Measurements from ENCODE around the gene TPX2. TPM values are rescaled to one million over a fixed set of nuclear protein-coding genes. Genes with fewer than 3 reads are reported as not detected.

TPX2 gene
- total and polyA plus RNA-seq, 2 of the 8 experiments (the other 6 are each of a cell fraction or from before 2014, with no cell fraction given): 43.6 to 125 TPM

GRCh38 chr20:31833931-31834521 lies 94.9 kb downstream of the TPX2 start (continued):
- TF ChIP-seq, protein P1, sequence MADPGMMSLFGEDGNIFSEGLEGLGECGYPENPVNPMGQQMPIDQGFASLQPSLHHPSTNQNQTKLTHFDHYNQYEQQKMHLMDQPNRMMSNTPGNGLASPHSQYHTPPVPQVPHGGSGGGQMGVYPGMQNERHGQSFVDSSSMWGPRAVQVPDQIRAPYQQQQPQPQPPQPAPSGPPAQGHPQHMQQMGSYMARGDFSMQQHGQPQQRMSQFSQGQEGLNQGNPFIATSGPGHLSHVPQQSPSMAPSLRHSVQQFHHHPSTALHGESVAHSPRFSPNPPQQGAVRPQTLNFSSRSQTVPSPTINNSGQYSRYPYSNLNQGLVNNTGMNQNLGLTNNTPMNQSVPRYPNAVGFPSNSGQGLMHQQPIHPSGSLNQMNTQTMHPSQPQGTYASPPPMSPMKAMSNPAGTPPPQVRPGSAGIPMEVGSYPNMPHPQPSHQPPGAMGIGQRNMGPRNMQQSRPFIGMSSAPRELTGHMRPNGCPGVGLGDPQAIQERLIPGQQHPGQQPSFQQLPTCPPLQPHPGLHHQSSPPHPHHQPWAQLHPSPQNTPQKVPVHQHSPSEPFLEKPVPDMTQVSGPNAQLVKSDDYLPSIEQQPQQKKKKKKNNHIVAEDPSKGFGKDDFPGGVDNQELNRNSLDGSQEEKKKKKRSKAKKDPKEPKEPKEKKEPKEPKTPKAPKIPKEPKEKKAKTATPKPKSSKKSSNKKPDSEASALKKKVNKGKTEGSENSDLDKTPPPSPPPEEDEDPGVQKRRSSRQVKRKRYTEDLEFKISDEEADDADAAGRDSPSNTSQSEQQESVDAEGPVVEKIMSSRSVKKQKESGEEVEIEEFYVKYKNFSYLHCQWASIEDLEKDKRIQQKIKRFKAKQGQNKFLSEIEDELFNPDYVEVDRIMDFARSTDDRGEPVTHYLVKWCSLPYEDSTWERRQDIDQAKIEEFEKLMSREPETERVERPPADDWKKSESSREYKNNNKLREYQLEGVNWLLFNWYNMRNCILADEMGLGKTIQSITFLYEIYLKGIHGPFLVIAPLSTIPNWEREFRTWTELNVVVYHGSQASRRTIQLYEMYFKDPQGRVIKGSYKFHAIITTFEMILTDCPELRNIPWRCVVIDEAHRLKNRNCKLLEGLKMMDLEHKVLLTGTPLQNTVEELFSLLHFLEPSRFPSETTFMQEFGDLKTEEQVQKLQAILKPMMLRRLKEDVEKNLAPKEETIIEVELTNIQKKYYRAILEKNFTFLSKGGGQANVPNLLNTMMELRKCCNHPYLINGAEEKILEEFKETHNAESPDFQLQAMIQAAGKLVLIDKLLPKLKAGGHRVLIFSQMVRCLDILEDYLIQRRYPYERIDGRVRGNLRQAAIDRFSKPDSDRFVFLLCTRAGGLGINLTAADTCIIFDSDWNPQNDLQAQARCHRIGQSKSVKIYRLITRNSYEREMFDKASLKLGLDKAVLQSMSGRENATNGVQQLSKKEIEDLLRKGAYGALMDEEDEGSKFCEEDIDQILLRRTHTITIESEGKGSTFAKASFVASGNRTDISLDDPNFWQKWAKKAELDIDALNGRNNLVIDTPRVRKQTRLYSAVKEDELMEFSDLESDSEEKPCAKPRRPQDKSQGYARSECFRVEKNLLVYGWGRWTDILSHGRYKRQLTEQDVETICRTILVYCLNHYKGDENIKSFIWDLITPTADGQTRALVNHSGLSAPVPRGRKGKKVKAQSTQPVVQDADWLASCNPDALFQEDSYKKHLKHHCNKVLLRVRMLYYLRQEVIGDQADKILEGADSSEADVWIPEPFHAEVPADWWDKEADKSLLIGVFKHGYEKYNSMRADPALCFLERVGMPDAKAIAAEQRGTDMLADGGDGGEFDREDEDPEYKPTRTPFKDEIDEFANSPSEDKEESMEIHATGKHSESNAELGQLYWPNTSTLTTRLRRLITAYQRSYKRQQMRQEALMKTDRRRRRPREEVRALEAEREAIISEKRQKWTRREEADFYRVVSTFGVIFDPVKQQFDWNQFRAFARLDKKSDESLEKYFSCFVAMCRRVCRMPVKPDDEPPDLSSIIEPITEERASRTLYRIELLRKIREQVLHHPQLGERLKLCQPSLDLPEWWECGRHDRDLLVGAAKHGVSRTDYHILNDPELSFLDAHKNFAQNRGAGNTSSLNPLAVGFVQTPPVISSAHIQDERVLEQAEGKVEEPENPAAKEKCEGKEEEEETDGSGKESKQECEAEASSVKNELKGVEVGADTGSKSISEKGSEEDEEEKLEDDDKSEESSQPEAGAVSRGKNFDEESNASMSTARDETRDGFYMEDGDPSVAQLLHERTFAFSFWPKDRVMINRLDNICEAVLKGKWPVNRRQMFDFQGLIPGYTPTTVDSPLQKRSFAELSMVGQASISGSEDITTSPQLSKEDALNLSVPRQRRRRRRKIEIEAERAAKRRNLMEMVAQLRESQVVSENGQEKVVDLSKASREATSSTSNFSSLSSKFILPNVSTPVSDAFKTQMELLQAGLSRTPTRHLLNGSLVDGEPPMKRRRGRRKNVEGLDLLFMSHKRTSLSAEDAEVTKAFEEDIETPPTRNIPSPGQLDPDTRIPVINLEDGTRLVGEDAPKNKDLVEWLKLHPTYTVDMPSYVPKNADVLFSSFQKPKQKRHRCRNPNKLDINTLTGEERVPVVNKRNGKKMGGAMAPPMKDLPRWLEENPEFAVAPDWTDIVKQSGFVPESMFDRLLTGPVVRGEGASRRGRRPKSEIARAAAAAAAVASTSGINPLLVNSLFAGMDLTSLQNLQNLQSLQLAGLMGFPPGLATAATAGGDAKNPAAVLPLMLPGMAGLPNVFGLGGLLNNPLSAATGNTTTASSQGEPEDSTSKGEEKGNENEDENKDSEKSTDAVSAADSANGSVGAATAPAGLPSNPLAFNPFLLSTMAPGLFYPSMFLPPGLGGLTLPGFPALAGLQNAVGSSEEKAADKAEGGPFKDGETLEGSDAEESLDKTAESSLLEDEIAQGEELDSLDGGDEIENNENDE (IDR thresholded peaks at IDR 0.05; ENCODE audit: insufficient replicate concordance, low read length): no peak
- TF ChIP-seq TBP (IDR thresholded peaks at IDR 0.05; ENCODE audit: low read depth, low read length): no peak
- TF ChIP-seq EZH2 (IDR thresholded peaks at IDR 0.05; ENCODE audit: low read depth, low read length, severe bottlenecking): no peak
- TF ChIP-seq KDM1A (IDR thresholded peaks at IDR 0.05; ENCODE audit: borderline replicate concordance, low read length): no peak
- no peak for TF ChIP-seq CHD1 (IDR thresholded peaks at IDR 0.05; ENCODE audit: low read depth, low read length)
- TF ChIP-seq RAD21 (IDR thresholded peaks at IDR 0.05 in 1 of 2, conservative IDR thresholded peaks at IDR 0.05 in 1 of 2; ENCODE audit: low read depth in 2 of 2, low read length in 2 of 2): no peak
- TF ChIP-seq POLR2AphosphoS5 (IDR thresholded peaks at IDR 0.05; ENCODE audit: low read depth, low read length): no peak
- TF ChIP-seq RXRA (IDR thresholded peaks at IDR 0.05; ENCODE audit: insufficient read depth, low read depth, low read length): no peak
- no peak for TF ChIP-seq SRF (IDR thresholded peaks at IDR 0.05; ENCODE audit: low read depth, low read length)
